ENCODE measurements around the gene SFSWAP.

SFSWAP gene

GRCh38 chr12:131795064-131795463, 84.2 kb downstream of the SFSWAP start:
- no peak for DNase-seq (ENCODE audit: extremely low read depth, low read depth)
- TF ChIP-seq, protein P1, sequence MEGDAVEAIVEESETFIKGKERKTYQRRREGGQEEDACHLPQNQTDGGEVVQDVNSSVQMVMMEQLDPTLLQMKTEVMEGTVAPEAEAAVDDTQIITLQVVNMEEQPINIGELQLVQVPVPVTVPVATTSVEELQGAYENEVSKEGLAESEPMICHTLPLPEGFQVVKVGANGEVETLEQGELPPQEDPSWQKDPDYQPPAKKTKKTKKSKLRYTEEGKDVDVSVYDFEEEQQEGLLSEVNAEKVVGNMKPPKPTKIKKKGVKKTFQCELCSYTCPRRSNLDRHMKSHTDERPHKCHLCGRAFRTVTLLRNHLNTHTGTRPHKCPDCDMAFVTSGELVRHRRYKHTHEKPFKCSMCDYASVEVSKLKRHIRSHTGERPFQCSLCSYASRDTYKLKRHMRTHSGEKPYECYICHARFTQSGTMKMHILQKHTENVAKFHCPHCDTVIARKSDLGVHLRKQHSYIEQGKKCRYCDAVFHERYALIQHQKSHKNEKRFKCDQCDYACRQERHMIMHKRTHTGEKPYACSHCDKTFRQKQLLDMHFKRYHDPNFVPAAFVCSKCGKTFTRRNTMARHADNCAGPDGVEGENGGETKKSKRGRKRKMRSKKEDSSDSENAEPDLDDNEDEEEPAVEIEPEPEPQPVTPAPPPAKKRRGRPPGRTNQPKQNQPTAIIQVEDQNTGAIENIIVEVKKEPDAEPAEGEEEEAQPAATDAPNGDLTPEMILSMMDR (IDR thresholded peaks at IDR 0.05; ENCODE audit: low read depth, low read length), result no peak

- TF ChIP-seq, protein P1 (IDR thresholded peaks at IDR 0.05; ENCODE audit: low read depth, low read length), result no peak
- DNase-seq (ENCODE audit: extremely low read depth, low read depth), result no peak
Measured at GRCh38 chr12:131795690-131796410, 85.0 kb downstream of the SFSWAP start.

DNA sequence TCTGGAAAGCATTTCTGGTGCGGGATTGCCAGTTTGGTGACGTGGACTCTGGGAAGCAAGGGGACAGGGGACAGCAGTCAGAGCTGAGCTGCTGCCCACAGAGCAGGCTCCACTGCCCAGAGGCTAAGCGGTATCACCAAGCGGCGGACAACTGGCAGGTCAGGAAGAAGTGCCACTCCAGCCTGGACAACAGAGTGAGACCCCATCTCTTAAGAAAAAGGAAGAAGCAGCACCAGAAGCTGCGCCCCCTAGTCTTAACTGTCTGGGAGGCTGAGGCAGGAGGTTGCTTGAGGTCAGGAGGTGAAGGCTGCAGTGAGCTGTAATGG, 85.5 kb downstream of the SFSWAP start:
- TF ChIP-seq, protein P1 (IDR thresholded peaks at IDR 0.05; ENCODE audit: low read depth, low read length), result no peak

GRCh38 chr12:131796754-131797587, 86.1 kb downstream of the SFSWAP start:
- DNase-seq (ENCODE audit: extremely low read depth, low read depth), result no peak
- TF ChIP-seq, protein P1 (IDR thresholded peaks at IDR 0.05; ENCODE audit: low read depth, low read length), result no peak

More for the DNA sequence above, 85.5 kb downstream of the SFSWAP start:
- DNase-seq (ENCODE audit: extremely low read depth, low read depth), result no peak

DNA sequence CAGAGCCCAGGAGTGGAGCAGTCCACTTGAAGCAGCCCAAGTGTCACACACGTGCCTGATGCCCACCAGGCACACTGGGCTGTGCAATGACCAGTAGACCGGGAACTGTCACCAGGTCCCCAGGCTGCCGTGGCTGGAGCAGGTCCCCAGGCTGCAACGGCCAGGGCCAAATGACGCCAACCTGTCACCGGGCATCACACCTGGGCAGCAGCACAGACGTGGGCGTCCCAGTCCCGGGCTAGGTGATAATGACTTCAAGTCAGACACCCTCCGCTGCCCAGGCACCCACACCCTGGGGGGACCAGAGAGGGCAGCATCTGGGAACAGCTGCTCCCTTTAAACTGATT, 86.7 kb downstream of the SFSWAP start:
- DNase-seq (ENCODE audit: extremely low read depth, low read depth), result no peak
- TF ChIP-seq, protein P1 (IDR thresholded peaks at IDR 0.05; ENCODE audit: low read depth, low read length), result no peak

GRCh38 chr12:131799195-131799594, 88.3 kb downstream of the SFSWAP start:
- DNase-seq (ENCODE audit: extremely low read depth, low read depth), result no peak
- TF ChIP-seq, protein P1 (IDR thresholded peaks at IDR 0.05; ENCODE audit: low read depth, low read length), result no peak

All from AG09319 (cell line).